HCT116 (cell line): ENCODE data around the gene PHACTR1. TPM values are rescaled to one million over a fixed set of nuclear protein-coding genes. Genes with fewer than 3 reads are reported as not detected.

Experiments
- ATAC-seq: fragments of 200-7000 bp; cut with Tn5 transposase; 2 replicates; pipeline ENCODE4 v1.9.1; 2020; ENCODE audit warnings: mild to moderate bottlenecking, moderate library complexity
- BruUV-seq: library from RNA; stranded (reverse); fragments of 400-500 nt; replicated peaks from 2 replicates; lab custom pipeline; 2021; lab: Mats Ljungman, UMichigan
- CTCF ChIA-PET: fragments of 300-600 bp; sonication (Branson Sonifier 250); formaldehyde crosslinking; loops from one replicate; lab custom pipeline; 2021; ENCODE audit warnings: antibody characterized with exemption; lab: Charles Lee
- POLR2A ChIA-PET: fragments of 300-600, 350-600 bp; sonication (Branson Sonifier 250); formaldehyde crosslinking; loops from one replicate; lab custom pipeline; 2021; ENCODE audit warnings: antibody characterized with exemption; lab: Charles Lee
- RAD21 ChIA-PET, 2 experiments: fragments of 300-600 bp; sonication (Branson Sonifier 250); formaldehyde crosslinking; loops; one replicate each; lab custom pipeline; 2023; ENCODE audit warnings: low total read pairs in 2 of 2; ENCODE audit not compliant: uncharacterized antibody in 2 of 2, unreplicated experiment in 2 of 2, low non-redundant PET in 1 of 2; lab: Charles Lee
- DNase-seq: peaks from one replicate; pipeline ENCODE4 v3.0.0-alpha.2; 2010; ENCODE audit warnings: low read depth, low spot score
- H2AFZ ChIP-seq: fragments of 200-600 bp; shearing (Covaris generic), sonication (generic); 2 replicates; pipeline ENCODE4 v1.6.1; 2017; ENCODE audit warnings: low read depth, mixed run types, mixed read lengths, antibody characterized with exemption, low read length; ENCODE audit not compliant: poor library complexity, severe bottlenecking
- H3K27ac ChIP-seq: 2 replicates; pipeline ENCODE4 v1.5.1; 2012; ENCODE audit warnings: low read depth, low read length
- H3K27me3 ChIP-seq: fragments of 200-600 bp; sonication (generic); 2 replicates; pipeline ENCODE4 v1.6.1; 2016; ENCODE audit warnings: mixed run types, low read length, mixed read lengths; ENCODE audit not compliant: insufficient read depth
- H3K36me3 ChIP-seq, 2 experiments: fragments of 200-500 bp in 1 of 2; fragments of 200-600 bp in 1 of 2; sonication (Bioruptor generic) in 1 of 2; sonication (generic) in 1 of 2; 2 replicates each; pipeline versions ENCODE4 v1.5.1 to v1.6.1; 2014 to 2016; ENCODE audit warnings: low read length in 2 of 2, inconsistent platforms in 1 of 2, mixed read lengths in 1 of 2, mixed run types in 1 of 2; ENCODE audit not compliant: insufficient read depth in 2 of 2, control insufficient read depth in 1 of 2
- H3K4me1 ChIP-seq, 2 experiments: fragments of 200-600 bp in 1 of 2; sonication (generic) in 1 of 2; 2 replicates each; pipeline versions ENCODE4 v1.5.1 to v1.6.1; 2012 to 2017; ENCODE audit warnings: low read length in 2 of 2, inconsistent platforms in 1 of 2, mild to moderate bottlenecking in 1 of 2, mixed read lengths in 1 of 2, mixed run types in 1 of 2, moderate library complexity in 1 of 2; ENCODE audit not compliant: insufficient read depth in 2 of 2, control insufficient read depth in 1 of 2
- H3K4me2 ChIP-seq: fragments of 200-600 bp; sonication (generic); 2 replicates; pipeline ENCODE4 v1.6.1; 2017; ENCODE audit warnings: mixed run types, low read length, mixed read lengths
- H3K4me3 ChIP-seq, 2 experiments: fragments of 200-600 bp in 1 of 2; sonication (generic) in 1 of 2; replicated peaks in 1 of 2; 2 replicates each; pipeline ENCODE4 v1.5.1; 2011 to 2016; ENCODE audit warnings: low read length in 2 of 2, control low read depth in 1 of 2, low read depth in 1 of 2, mild to moderate bottlenecking in 1 of 2, mixed read lengths in 1 of 2, mixed run types in 1 of 2
- H3K79me2 ChIP-seq: fragments of 200-600 bp; sonication (generic); 2 replicates; pipeline ENCODE4 v1.6.1; 2017; ENCODE audit warnings: mild to moderate bottlenecking, mixed run types, low read length, moderate library complexity, mixed read lengths; ENCODE audit not compliant: insufficient read depth
- H3K9ac ChIP-seq: fragments of 200-600 bp; sonication (generic); 2 replicates; pipeline ENCODE4 v1.6.1; 2016; ENCODE audit warnings: low read length, mixed read lengths
- H3K9me2 ChIP-seq: fragments of 200-600 bp; sonication (generic), shearing (Covaris generic); 2 replicates; pipeline ENCODE4 v1.6.1; 2017; ENCODE audit warnings: mixed run types, mild to moderate bottlenecking, moderate library complexity; ENCODE audit not compliant: insufficient read depth
- H3K9me3 ChIP-seq, 2 experiments: fragments of 200-500 bp in 1 of 2; fragments of 200-600 bp in 1 of 2; sonication (Bioruptor generic) in 1 of 2; sonication (generic) in 1 of 2; 2 replicates each; pipeline ENCODE4 v1.6.1; 2014 to 2017; ENCODE audit warnings: low read length in 2 of 2, mixed read lengths in 2 of 2, inconsistent platforms in 1 of 2, low read depth in 1 of 2, mild to moderate bottlenecking in 1 of 2, mixed run types in 1 of 2, moderate library complexity in 1 of 2; ENCODE audit not compliant: control insufficient read depth in 1 of 2, insufficient read depth in 1 of 2
- H4K20me1 ChIP-seq: fragments of 200-600 bp; sonication (generic), shearing (Covaris generic); 2 replicates; pipeline ENCODE4 v1.6.1; 2017; ENCODE audit warnings: mixed run types, mild to moderate bottlenecking, moderate library complexity; ENCODE audit not compliant: insufficient read depth
- CBX3 ChIP-seq: IDR thresholded peaks from 2 replicates; pipeline ENCODE4 v1.6.1; 2012; ENCODE audit warnings: low read depth
- ELF1 ChIP-seq: IDR thresholded peaks from 2 replicates; pipeline ENCODE4 v1.6.1; 2012; ENCODE audit warnings: low read depth, borderline replicate concordance
- EZH2 ChIP-seq: fragments of 200-600 bp; sonication (generic); IDR thresholded peaks from 2 replicates; pipeline ENCODE4 v1.6.1; 2017; ENCODE audit warnings: antibody characterized with exemption, mixed run types
- EZH2phosphoT487 ChIP-seq: fragments of 200-600 bp; IDR thresholded peaks from 2 replicates; pipeline ENCODE4 v1.6.1; 2018; ENCODE audit warnings: antibody characterized with exemption, borderline replicate concordance
- FOSL1 ChIP-seq: IDR thresholded peaks from 2 replicates; pipeline ENCODE4 v1.6.1; 2012; ENCODE audit warnings: low read depth
- JUND ChIP-seq: IDR thresholded peaks from 2 replicates; pipeline ENCODE4 v1.6.1; 2012
- POLR2AphosphoS5 ChIP-seq: IDR thresholded peaks from 2 replicates; pipeline ENCODE4 v1.6.1; 2011; ENCODE audit warnings: mild to moderate bottlenecking, low read depth, low read length, moderate library complexity
- SIN3A ChIP-seq: IDR thresholded peaks from 2 replicates; pipeline ENCODE4 v1.6.1; 2012; ENCODE audit warnings: low read depth
- SP1 ChIP-seq: IDR thresholded peaks from 2 replicates; pipeline ENCODE4 v1.6.1; 2012; ENCODE audit warnings: low read depth
- TCF7L2 ChIP-seq: IDR thresholded peaks from 2 replicates; pipeline ENCODE4 v1.7.0; 2011; ENCODE audit warnings: borderline replicate concordance, inconsistent platforms; ENCODE audit not compliant: insufficient read depth, insufficient read length; ENCODE audit errors: extremely low read depth
- YY1 ChIP-seq: IDR thresholded peaks from 2 replicates; pipeline ENCODE4 v1.6.1; 2011; ENCODE audit warnings: low read length, low read depth, moderate library complexity, mild to moderate bottlenecking; ENCODE audit not compliant: insufficient replicate concordance; ENCODE audit errors: extremely low read depth
- ZFX ChIP-seq: fragments of 450-650 bp; IDR thresholded peaks from 2 replicates; pipeline ENCODE4 v1.6.1; 2017
- ZNF274 ChIP-seq: fragments of 200-500 bp; sonication (Bioruptor generic); IDR thresholded peaks from 2 replicates; pipeline ENCODE4 v1.6.1; 2014; ENCODE audit warnings: mild to moderate bottlenecking, low read depth, low read length, inconsistent platforms
- intact Hi-C: fragments of 100-400 bp; cut with micrococcal nuclease; formaldehyde crosslinking; loops from 2 replicates; pipeline ENCODE4 v1.10.0; 2022
- total RNA-seq: library from RNA; stranded (reverse); gene quantifications from one replicate; pipeline ENCODE4 v1.2.1, GENCODE V29; 2021; ENCODE audit not compliant: unreplicated experiment
- TF ChIP-seq, protein P1 (sequence below): IDR thresholded peaks from 2 replicates; pipeline ENCODE4 v1.6.1; 2012
- TF ChIP-seq, protein P2 (sequence below): IDR thresholded peaks from 2 replicates; pipeline ENCODE4 v1.6.1; 2012
- TF ChIP-seq, protein P3 (sequence below): IDR thresholded peaks from 2 replicates; pipeline ENCODE4 v1.6.1; 2011; ENCODE audit warnings: mild to moderate bottlenecking, low read length, moderate library complexity; ENCODE audit not compliant: insufficient replicate concordance; ENCODE audit errors: extremely low read depth
- TF ChIP-seq, protein P4 (sequence below): IDR thresholded peaks from 2 replicates; pipeline ENCODE4 v1.6.1; 2012; ENCODE audit warnings: low read depth

The PHACTR1 gene
- total RNA-seq, 1 experiment from 2014 or later = 0.17 TPM

DNA sequence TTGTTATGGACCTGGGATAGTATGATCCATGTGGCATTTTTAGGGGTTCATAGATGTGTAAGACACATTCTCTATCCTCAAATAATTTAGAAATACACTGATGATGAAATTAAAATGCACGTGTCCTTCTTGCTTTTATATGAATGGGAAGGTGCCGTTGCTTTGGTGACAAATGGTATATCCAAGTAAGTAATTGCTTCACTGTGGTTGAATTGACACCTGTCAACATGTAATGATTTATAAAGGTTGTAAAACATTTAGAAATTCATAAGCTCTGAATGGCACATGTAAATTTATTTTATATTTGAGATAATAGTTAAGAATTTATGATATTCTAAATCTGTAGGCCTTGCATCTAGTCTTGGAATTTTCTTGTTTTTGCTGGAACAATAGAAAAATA, 227.0 kb downstream of the PHACTR1 start (continued):
- TF ChIP-seq, protein P1, sequence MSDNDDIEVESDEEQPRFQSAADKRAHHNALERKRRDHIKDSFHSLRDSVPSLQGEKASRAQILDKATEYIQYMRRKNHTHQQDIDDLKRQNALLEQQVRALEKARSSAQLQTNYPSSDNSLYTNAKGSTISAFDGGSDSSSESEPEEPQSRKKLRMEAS = no peak
- TF ChIP-seq, protein P2, sequence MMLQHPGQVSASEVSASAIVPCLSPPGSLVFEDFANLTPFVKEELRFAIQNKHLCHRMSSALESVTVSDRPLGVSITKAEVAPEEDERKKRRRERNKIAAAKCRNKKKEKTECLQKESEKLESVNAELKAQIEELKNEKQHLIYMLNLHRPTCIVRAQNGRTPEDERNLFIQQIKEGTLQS = no peak

DNA sequence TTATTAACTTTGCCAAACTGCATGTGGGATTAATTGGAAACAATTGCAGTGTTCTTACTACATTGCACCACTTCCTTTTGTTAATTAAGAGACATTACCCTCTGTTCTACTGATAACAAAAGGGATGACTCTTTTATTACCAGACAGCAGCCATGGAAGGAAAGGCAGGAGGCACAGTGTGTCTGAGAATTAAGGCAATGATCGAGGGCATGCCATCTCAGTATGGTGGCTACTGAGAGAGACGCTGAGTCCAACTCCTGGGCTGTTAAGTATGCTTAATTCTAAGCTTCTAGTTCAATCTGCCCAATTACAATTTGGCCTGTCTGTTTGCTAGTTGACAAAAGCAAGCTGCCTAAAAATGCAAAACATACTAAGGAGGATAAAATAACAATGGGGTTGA, 227.4 kb downstream of the PHACTR1 start:
- intact Hi-C loops = no loop called here
- no TSS peak for BruUV-seq
- POLR2A ChIA-PET = no interaction called here

More for the DNA sequence above, 227.4 kb downstream of the PHACTR1 start:
- Histone ChIP-seq H3K27ac (no peak overlapping the region), H3K9me2 (no peaks in the 10 kb centered on the region), H3K27me3 (peaks cover 38% of the 10 kb centered on the region), H4K20me1 (no peaks in the 10 kb centered on the region), H3K36me3 (no peaks in the 10 kb centered on the region), H3K4me1 (no peaks in the 10 kb centered on the region), H3K4me3 (no peak overlapping the region), H3K9ac (no peak overlapping the region), H3K4me2 (no peak overlapping the region), H2AFZ (no peak overlapping the region), H3K9me3 (no peaks in the 10 kb centered on the region), H3K79me2 (no peaks in the 10 kb centered on the region)
- ATAC-seq (no peak), DNase-seq (no peak)
- ChIA-PET CTCF (no interaction called here), RAD21 (no interaction called here)
- no peak for TF ChIP-seq FOSL1
- no peak for TF ChIP-seq JUND
- no peak for TF ChIP-seq POLR2AphosphoS5
- TF ChIP-seq ZNF274 = no peak
- TF ChIP-seq, protein P2 = no peak
- TF ChIP-seq TCF7L2 = no peak
- no peak for TF ChIP-seq YY1
- no peak for TF ChIP-seq CBX3
- no peak for TF ChIP-seq ZFX
- TF ChIP-seq, protein P3, sequence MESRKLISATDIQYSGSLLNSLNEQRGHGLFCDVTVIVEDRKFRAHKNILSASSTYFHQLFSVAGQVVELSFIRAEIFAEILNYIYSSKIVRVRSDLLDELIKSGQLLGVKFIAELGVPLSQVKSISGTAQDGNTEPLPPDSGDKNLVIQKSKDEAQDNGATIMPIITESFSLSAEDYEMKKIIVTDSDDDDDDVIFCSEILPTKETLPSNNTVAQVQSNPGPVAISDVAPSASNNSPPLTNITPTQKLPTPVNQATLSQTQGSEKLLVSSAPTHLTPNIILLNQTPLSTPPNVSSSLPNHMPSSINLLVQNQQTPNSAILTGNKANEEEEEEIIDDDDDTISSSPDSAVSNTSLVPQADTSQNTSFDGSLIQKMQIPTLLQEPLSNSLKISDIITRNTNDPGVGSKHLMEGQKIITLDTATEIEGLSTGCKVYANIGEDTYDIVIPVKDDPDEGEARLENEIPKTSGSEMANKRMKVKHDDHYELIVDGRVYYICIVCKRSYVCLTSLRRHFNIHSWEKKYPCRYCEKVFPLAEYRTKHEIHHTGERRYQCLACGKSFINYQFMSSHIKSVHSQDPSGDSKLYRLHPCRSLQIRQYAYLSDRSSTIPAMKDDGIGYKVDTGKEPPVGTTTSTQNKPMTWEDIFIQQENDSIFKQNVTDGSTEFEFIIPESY = no peak
- no peak for TF ChIP-seq EZH2phosphoT487
- TF ChIP-seq EZH2 = no peak
- TF ChIP-seq, protein P1 = no peak
- TF ChIP-seq ELF1 = no peak
- no peak for TF ChIP-seq SIN3A
- TF ChIP-seq, protein P4, sequence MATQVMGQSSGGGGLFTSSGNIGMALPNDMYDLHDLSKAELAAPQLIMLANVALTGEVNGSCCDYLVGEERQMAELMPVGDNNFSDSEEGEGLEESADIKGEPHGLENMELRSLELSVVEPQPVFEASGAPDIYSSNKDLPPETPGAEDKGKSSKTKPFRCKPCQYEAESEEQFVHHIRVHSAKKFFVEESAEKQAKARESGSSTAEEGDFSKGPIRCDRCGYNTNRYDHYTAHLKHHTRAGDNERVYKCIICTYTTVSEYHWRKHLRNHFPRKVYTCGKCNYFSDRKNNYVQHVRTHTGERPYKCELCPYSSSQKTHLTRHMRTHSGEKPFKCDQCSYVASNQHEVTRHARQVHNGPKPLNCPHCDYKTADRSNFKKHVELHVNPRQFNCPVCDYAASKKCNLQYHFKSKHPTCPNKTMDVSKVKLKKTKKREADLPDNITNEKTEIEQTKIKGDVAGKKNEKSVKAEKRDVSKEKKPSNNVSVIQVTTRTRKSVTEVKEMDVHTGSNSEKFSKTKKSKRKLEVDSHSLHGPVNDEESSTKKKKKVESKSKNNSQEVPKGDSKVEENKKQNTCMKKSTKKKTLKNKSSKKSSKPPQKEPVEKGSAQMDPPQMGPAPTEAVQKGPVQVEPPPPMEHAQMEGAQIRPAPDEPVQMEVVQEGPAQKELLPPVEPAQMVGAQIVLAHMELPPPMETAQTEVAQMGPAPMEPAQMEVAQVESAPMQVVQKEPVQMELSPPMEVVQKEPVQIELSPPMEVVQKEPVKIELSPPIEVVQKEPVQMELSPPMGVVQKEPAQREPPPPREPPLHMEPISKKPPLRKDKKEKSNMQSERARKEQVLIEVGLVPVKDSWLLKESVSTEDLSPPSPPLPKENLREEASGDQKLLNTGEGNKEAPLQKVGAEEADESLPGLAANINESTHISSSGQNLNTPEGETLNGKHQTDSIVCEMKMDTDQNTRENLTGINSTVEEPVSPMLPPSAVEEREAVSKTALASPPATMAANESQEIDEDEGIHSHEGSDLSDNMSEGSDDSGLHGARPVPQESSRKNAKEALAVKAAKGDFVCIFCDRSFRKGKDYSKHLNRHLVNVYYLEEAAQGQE = no peak
- no peak for TF ChIP-seq SP1
